Measurements from ENCODE around the gene HIP1.
"Not testable (repeated sequence)": the region's sequence is repeated elsewhere in the genome, so short reads cannot be mapped to it uniquely, and the experiment has no call there.

Gene HIP1

GRCh38 chr7:75739796-75740672 is 1.3 kb upstream of the HIP1 start:
- in situ Hi-C loops (cut with HindIII; ENCODE audit: low sequenced_read_pairs), result no loop called here

- in situ Hi-C loops (cut with HindIII; ENCODE audit: low sequenced_read_pairs), result no loop called here
These were observed 444 bp upstream of the HIP1 start for GRCh38 chr7:75738975-75739795.

GRCh38 chr7:75737856-75738603 is 711 bp downstream of the HIP1 start:
- in situ Hi-C loops (cut with HindIII; ENCODE audit: low sequenced_read_pairs), result no loop called here

- in situ Hi-C loops (cut with HindIII; ENCODE audit: low sequenced_read_pairs), result no loop called here
These were observed 3.0 kb downstream of the HIP1 start for GRCh38 chr7:75735581-75736350.

GRCh38 chr7:75734586-75735458 is 3.9 kb downstream of the HIP1 start:
- in situ Hi-C loops (cut with HindIII; ENCODE audit: low sequenced_read_pairs), result no loop called here

- in situ Hi-C loops (cut with HindIII; ENCODE audit: low sequenced_read_pairs), result no loop called here
These were observed 5.7 kb downstream of the HIP1 start for GRCh38 chr7:75732764-75733630.

- in situ Hi-C loops (cut with HindIII; ENCODE audit: low sequenced_read_pairs), result no loop called here
These were observed 6.7 kb downstream of the HIP1 start for GRCh38 chr7:75732016-75732521.

GRCh38 chr7:75729851-75730274 is 8.9 kb downstream of the HIP1 start:
- in situ Hi-C loops (cut with HindIII; ENCODE audit: low sequenced_read_pairs), result no loop called here

GRCh38 chr7:75727881-75728593 is 10.7 kb downstream of the HIP1 start:
- in situ Hi-C loops (cut with HindIII; ENCODE audit: low sequenced_read_pairs), result no loop called here

GRCh38 chr7:75727351-75727750 is 11.4 kb downstream of the HIP1 start:
- in situ Hi-C loops (cut with HindIII; ENCODE audit: low sequenced_read_pairs), result not testable (repeated sequence)

- in situ Hi-C loops (cut with HindIII; ENCODE audit: low sequenced_read_pairs), result no loop called here
These were observed 13.4 kb downstream of the HIP1 start for GRCh38 chr7:75725306-75725705.

- in situ Hi-C loops (cut with HindIII; ENCODE audit: low sequenced_read_pairs), result no loop called here
These were observed 15.3 kb downstream of the HIP1 start for GRCh38 chr7:75723444-75723843.

- in situ Hi-C loops (cut with HindIII; ENCODE audit: low sequenced_read_pairs), result no loop called here
These were observed 16.4 kb downstream of the HIP1 start for GRCh38 chr7:75722373-75722772.

- in situ Hi-C loops (cut with HindIII; ENCODE audit: low sequenced_read_pairs), result not testable (repeated sequence)
These were observed 16.8 kb downstream of the HIP1 start for GRCh38 chr7:75721922-75722321.

- in situ Hi-C loops (cut with HindIII; ENCODE audit: low sequenced_read_pairs), result no loop called here
These were observed 17.3 kb downstream of the HIP1 start for GRCh38 chr7:75721426-75721825.

- in situ Hi-C loops (cut with HindIII; ENCODE audit: low sequenced_read_pairs), result no loop called here
These were observed 19.1 kb downstream of the HIP1 start for GRCh38 chr7:75719626-75720025.

- in situ Hi-C loops (cut with HindIII; ENCODE audit: low sequenced_read_pairs), result no loop called here
These were observed 20.2 kb downstream of the HIP1 start for GRCh38 chr7:75718390-75719031.

All from endothelial cell of hepatic sinusoid (primary cell).